GM12872 (cell line): Measurements from ENCODE around the gene IFI30.

ENCODE experiments used
- TF ChIP-seq, protein P1 (sequence below): IDR thresholded peaks from 3 replicates; pipeline ENCODE4 v1.5.1; 2011; ENCODE audit warnings: low read depth, mild to moderate bottlenecking, low read length, moderate library complexity; ENCODE audit not compliant: insufficient read depth

Gene IFI30

GRCh38 chr19:18220632-18221275, 47.1 kb downstream of the IFI30 start:
- TF ChIP-seq, protein P1, sequence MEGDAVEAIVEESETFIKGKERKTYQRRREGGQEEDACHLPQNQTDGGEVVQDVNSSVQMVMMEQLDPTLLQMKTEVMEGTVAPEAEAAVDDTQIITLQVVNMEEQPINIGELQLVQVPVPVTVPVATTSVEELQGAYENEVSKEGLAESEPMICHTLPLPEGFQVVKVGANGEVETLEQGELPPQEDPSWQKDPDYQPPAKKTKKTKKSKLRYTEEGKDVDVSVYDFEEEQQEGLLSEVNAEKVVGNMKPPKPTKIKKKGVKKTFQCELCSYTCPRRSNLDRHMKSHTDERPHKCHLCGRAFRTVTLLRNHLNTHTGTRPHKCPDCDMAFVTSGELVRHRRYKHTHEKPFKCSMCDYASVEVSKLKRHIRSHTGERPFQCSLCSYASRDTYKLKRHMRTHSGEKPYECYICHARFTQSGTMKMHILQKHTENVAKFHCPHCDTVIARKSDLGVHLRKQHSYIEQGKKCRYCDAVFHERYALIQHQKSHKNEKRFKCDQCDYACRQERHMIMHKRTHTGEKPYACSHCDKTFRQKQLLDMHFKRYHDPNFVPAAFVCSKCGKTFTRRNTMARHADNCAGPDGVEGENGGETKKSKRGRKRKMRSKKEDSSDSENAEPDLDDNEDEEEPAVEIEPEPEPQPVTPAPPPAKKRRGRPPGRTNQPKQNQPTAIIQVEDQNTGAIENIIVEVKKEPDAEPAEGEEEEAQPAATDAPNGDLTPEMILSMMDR, result no peak

DNA sequence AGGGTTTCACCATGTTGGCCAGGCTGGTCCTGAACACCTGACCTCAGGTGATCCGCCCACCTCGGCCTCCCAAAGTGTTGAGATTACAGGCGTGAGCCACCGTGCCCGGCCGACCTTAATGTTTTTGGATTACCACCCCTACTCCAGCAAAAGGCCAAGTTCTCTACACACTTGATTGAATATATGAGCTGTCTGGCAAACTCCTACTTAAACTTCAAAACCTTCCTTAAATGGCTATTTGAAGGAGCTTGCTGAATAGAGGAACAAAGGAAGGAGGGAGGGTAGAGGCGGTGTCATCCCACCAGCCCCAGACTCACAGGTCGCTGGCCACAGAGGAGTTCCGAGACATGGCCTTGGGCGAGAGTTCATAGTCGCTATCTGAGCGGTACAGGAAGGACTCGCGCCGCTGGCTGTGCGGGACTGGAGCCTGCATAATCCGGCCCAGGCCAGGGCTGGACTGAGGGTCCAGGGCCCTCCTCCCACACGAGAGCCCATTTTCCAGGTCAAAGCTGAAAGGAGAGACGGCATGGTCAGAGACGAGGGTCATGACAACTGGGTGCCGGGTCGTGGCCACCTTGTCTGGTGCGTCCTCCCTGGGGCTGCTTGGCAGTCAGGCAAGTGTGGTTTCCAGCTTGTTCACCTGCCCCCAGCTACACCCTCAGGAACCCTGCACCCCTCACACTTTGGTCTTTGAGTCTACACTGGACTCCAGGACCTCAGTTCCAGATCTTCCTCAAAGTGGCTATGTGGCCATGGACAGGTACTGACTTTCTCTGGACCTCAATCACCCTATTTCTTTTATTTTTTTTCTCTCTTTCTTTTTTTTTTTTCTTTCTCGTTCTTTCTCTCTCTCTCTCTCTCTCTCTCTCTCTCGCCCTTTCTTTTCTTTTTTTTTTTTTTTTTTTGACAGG, 48.5 kb downstream of the IFI30 start:
- TF ChIP-seq, protein P1, result no peak

- TF ChIP-seq, protein P1, result no peak
These were observed 50.4 kb downstream of the IFI30 start for GRCh38 chr19:18223860-18224524.

DNA sequence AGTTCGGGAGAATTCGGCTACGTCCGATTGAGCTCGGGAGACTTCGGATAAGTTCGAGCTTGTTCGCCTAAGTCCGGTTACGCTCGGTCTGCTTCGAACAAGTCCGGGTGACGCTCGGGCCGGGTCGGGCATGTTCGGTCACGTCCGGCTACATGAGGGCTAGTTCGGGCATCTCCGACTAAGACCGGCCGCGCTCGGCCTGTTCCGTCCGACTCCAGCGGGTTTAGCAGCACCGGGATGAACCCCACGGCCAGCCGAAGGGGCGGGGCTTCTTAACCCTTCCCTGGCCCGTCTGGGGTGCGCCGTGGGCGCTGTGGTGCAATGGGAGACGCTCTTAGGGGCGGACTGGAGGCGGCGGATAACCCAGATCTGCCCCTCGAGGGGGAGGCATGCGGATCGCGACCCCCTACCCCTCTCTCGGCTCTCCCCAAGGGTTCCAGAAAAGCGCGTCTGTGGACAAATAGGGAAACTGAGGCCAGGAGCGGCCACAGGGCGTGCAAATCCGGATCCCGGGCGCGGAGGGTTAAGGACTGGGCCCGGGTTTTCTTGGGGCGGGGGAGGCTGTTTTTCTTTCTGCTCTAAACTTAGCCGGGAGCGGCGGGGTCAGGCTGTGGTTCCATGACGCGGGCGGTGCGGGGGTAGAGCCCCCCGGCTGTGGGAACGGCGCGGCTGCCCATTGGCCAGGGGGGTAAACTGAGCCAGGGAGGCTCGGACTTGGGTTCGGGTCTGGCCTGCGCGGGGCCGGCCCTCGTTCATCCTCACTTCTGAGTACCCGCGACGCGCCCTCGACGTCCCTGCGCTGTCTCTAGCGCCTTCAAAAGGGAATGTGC, 51.1 kb downstream of the IFI30 start:
- TF ChIP-seq, protein P1, result no peak

DNA sequence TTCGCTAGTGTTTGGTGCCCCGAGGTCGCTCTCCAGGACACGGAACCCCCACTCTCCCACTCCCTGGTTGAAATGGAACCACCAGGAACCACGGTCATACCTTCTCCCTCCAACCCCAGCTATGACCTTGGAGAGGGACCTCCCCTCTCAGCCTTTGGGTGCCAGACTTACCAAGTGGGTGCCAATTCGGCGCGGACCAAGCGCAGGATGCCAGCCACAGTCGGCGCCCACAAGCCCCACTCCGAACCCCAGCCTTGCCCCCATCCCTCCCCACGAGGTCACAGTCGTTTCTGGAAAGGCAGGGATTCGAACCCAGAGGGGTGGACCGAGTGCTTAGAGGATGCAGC, 51.7 kb downstream of the IFI30 start:
- TF ChIP-seq, protein P1, result no peak

DNA sequence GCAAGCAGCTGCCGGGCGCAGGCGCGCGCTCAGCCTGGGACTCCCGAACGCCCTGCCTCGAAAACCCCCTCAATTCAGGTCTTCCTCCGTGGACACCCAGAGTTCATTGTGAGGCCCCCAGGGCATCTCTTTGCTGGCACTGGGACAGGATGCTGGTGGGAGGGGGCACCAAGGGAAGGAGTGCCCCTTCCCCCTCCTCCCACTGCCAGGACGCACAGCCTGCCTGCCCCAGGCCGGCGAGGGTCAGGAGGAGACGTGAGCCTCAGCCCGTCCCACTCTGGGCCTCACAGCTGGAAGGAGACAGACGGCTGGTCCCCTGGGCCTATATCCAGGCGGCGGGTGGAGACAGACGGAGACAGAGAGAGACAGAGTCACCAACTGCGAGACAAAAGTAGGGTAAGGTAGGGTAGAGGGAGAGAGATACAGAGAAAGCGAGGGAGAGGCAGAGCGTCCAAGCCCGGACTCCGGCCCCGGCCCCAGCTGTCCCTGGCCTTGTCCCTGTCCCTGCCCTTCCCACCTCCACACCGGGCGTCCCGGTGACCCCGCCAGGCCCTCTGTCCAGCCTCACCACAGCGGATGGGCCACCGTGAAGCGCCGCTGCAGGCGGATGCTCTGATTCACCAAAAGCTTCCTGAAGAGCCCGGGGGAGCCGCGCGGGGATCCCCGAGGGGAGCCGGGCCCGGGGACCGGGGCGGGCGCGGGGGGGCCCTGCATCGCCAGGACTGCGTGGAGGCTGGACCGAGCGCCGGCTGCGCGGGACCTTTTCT, 52.3 kb downstream of the IFI30 start, which contains the start of gene PDE4C:
Gene PDE4C (minus strand): TSS at position 737 of the 767 bp plus-strand sequence. CDS start 23 bp downstream, at position 714.
- TF ChIP-seq, protein P1, result no peak
